H1 (cell line): Measurements from ENCODE around the gene DHRS3. TPM values are rescaled to one million over a fixed set of nuclear protein-coding genes. Genes with fewer than 3 reads are reported as not detected.

Source experiments
- CTCF ChIA-PET: fragments of 300-600 bp; sonication (Branson Sonifier 250); formaldehyde crosslinking; loops from one replicate; lab custom pipeline; 2021; ENCODE audit not compliant: partially characterized antibody; lab: Charles Lee
- POLR2A ChIA-PET: fragments of 300-600 bp; sonication (Branson Sonifier 250); formaldehyde crosslinking; loops from one replicate; lab custom pipeline; 2021; ENCODE audit warnings: inconsistent platforms; ENCODE audit not compliant: partially characterized antibody; lab: Charles Lee
- DNase-seq, 2 experiments: peaks; one replicate each; pipeline versions ENCODE4 v3.0.0 to v3.0.0-alpha.2; 2010 to 2022; ENCODE audit warnings: low spot score in 2 of 2, low read depth in 1 of 2, mixed read lengths in 1 of 2
- FAIRE-seq: peaks from 2 replicates; lab custom pipeline; 2011; peaks lifted over from hg19 to GRCh38; lab: Jason Lieb, UNC
- H2AFZ ChIP-seq: 2 replicates; pipeline ENCODE4 v1.8.1; 2012; ENCODE audit warnings: low read length, inconsistent platforms
- H2AK5ac ChIP-seq: 2 replicates; pipeline ENCODE4 v1.6.1; 2013; ENCODE audit warnings: low read depth, low read length
- H2BK120ac ChIP-seq: replicated peaks from 2 replicates; pipeline ENCODE3; 2013; ENCODE audit warnings: low read depth, low read length, inconsistent platforms
- H2BK12ac ChIP-seq: 2 replicates; pipeline ENCODE4 v1.6.1; 2013; ENCODE audit warnings: low read depth, low read length
- H2BK15ac ChIP-seq: 2 replicates; pipeline ENCODE4 v1.6.1; 2013; ENCODE audit warnings: low read length
- H2BK20ac ChIP-seq: 2 replicates; pipeline ENCODE4 v1.6.1; 2013; ENCODE audit warnings: low read length
- H2BK5ac ChIP-seq: 2 replicates; pipeline ENCODE4 v1.6.1; 2013; ENCODE audit warnings: low read depth, low read length
- H3K14ac ChIP-seq: 2 replicates; pipeline ENCODE4 v1.6.1; 2013; ENCODE audit warnings: inconsistent platforms; ENCODE audit not compliant: insufficient read length
- H3K18ac ChIP-seq: 2 replicates; pipeline ENCODE4 v1.6.1; 2013; ENCODE audit warnings: low read length; ENCODE audit errors: extremely low read depth
- H3K23ac ChIP-seq: 2 replicates; pipeline ENCODE4 v1.6.1; 2013; ENCODE audit warnings: inconsistent platforms; ENCODE audit not compliant: insufficient read length
- H3K23me2 ChIP-seq: 2 replicates; pipeline ENCODE4 v1.6.1; 2013; ENCODE audit warnings: low read depth, low read length
- H3K27ac ChIP-seq: 2 replicates; pipeline ENCODE4 v1.6.1; 2011; ENCODE audit warnings: low read depth, low read length, inconsistent platforms
- H3K27me3 ChIP-seq, 4 experiments: replicated peaks in 1 of 4; 1 replicate in 1 of 4; 2 replicates in 3 of 4; pipeline versions ENCODE4 v1.6.1 to v1.8.1; 2011 to 2013; ENCODE audit warnings: low read length in 3 of 4, mild to moderate bottlenecking in 3 of 4, inconsistent platforms in 2 of 4, mixed read lengths in 2 of 4, moderate library complexity in 1 of 4; ENCODE audit not compliant: control insufficient read depth in 3 of 4, insufficient read depth in 3 of 4; ENCODE audit errors: extremely low read depth in 1 of 4
- H3K36me3 ChIP-seq, 4 experiments: 2 replicates each; pipeline versions ENCODE4 v1.6.1 to v1.8.1; 2011 to 2013; ENCODE audit warnings: mild to moderate bottlenecking in 4 of 4, low read length in 3 of 4, moderate library complexity in 2 of 4, control low read depth in 1 of 4, inconsistent platforms in 1 of 4; ENCODE audit not compliant: insufficient read depth in 4 of 4, control insufficient read depth in 2 of 4
- H3K4ac ChIP-seq: replicated peaks from 2 replicates; pipeline ENCODE3; 2013; ENCODE audit warnings: low read length, low read depth, mixed read lengths, inconsistent platforms; ENCODE audit not compliant: insufficient read length
- H3K4me1 ChIP-seq, 4 experiments: replicated peaks in 1 of 4; 1 replicate in 1 of 4; 2 replicates in 3 of 4; pipeline versions ENCODE4 v1.6.1 to v1.8.1; 2011 to 2013; ENCODE audit warnings: low read length in 3 of 4, inconsistent platforms in 2 of 4, mixed read lengths in 1 of 4; ENCODE audit not compliant: insufficient read depth in 4 of 4, control insufficient read depth in 3 of 4
- H3K4me2 ChIP-seq, 2 experiments: 2 replicates each; pipeline versions ENCODE4 v1.6.1 to v1.8.1; 2011 to 2013; ENCODE audit warnings: low read depth in 2 of 2, low read length in 2 of 2, control low read depth in 1 of 2, inconsistent platforms in 1 of 2, mild to moderate bottlenecking in 1 of 2; ENCODE audit not compliant: insufficient read depth in 1 of 2
- H3K4me3 ChIP-seq, 4 experiments: fragments of 200-600, 300-600 bp in 1 of 4; sonication (generic), shearing (Covaris generic), sonication (Bioruptor Twin) in 1 of 4; 2 replicates each; pipeline versions ENCODE4 v1.5.1 to v1.8.1; 2011 to 2016; ENCODE audit warnings: low read length in 4 of 4, low read depth in 3 of 4, control low read depth in 2 of 4, inconsistent platforms in 2 of 4, mild to moderate bottlenecking in 2 of 4, mixed read lengths in 1 of 4, moderate library complexity in 1 of 4; ENCODE audit not compliant: insufficient read depth in 2 of 4; ENCODE audit errors: extremely low read depth in 1 of 4
- H3K56ac ChIP-seq: replicated peaks from 2 replicates; pipeline ENCODE3; 2013; ENCODE audit warnings: low read depth, mild to moderate bottlenecking, mixed read lengths, low read length, inconsistent platforms; ENCODE audit not compliant: insufficient read length
- H3K79me1 ChIP-seq: 2 replicates; pipeline ENCODE4 v1.6.1; 2013; ENCODE audit warnings: low read depth, low read length, control low read depth
- H3K79me2 ChIP-seq, 2 experiments: 2 replicates each; pipeline versions ENCODE4 v1.6.1 to v1.8.1; 2012 to 2013; ENCODE audit warnings: low read length in 2 of 2, mild to moderate bottlenecking in 2 of 2, inconsistent platforms in 1 of 2; ENCODE audit not compliant: insufficient read depth in 2 of 2, control insufficient read depth in 1 of 2
- H3K9ac ChIP-seq, 4 experiments: replicated peaks in 1 of 4; 1 replicate in 1 of 4; 2 replicates in 3 of 4; pipeline versions ENCODE4 v1.6.1 to v1.8.1; 2011 to 2013; ENCODE audit warnings: low read depth in 3 of 4, low read length in 3 of 4, control low read depth in 2 of 4, mild to moderate bottlenecking in 2 of 4, moderate library complexity in 2 of 4, inconsistent platforms in 1 of 4; ENCODE audit errors: extremely low read depth in 1 of 4
- H3K9me3 ChIP-seq, 2 experiments: 2 replicates each; pipeline versions ENCODE4 v1.6.1 to v1.8.1; 2012 to 2013; ENCODE audit warnings: mild to moderate bottlenecking in 2 of 2, moderate library complexity in 2 of 2, control low read depth in 1 of 2, inconsistent platforms in 1 of 2, low read depth in 1 of 2, low read length in 1 of 2, mixed read lengths in 1 of 2; ENCODE audit not compliant: insufficient read depth in 2 of 2
- H4K20me1 ChIP-seq, 2 experiments: replicated peaks in 1 of 2; 2 replicates each; pipeline versions ENCODE3 to v1.8.1; 2011 to 2013; ENCODE audit warnings: inconsistent platforms in 2 of 2, low read length in 2 of 2, mild to moderate bottlenecking in 1 of 2; ENCODE audit not compliant: insufficient read depth in 2 of 2, control insufficient read depth in 1 of 2
- H4K5ac ChIP-seq: 2 replicates; pipeline ENCODE4 v1.6.1; 2013; ENCODE audit warnings: low read length, low read depth, mixed read lengths, inconsistent platforms; ENCODE audit not compliant: insufficient read length
- H4K8ac ChIP-seq: 2 replicates; pipeline ENCODE4 v1.8.0; 2013; ENCODE audit warnings: mild to moderate bottlenecking, moderate library complexity, low read length, inconsistent platforms; ENCODE audit not compliant: insufficient read depth; ENCODE audit errors: extremely low read depth
- H4K91ac ChIP-seq: replicated peaks from 2 replicates; pipeline ENCODE3; 2013; ENCODE audit warnings: low read length, mixed read lengths, inconsistent platforms; ENCODE audit not compliant: insufficient read length
- E2F6 ChIP-seq: IDR thresholded peaks from 2 replicates; pipeline ENCODE4 v1.6.1; 2012; ENCODE audit warnings: inconsistent platforms
- RAD21 ChIP-seq, 2 experiments: IDR thresholded peaks in 1 of 2; conservative IDR thresholded peaks in 1 of 2; 2 replicates each; pipeline ENCODE4 v1.6.1; 2011; ENCODE audit warnings: low read depth in 2 of 2, low read length in 2 of 2, improper control_type of control experiment in 1 of 2, inconsistent platforms in 1 of 2, mild to moderate bottlenecking in 1 of 2, moderate library complexity in 1 of 2
- WGBS, 2 experiments: shearing (Covaris generic) in 1 of 2; methylation state at CpG; one replicate each; pipeline versions ENCODE4 v1.1.6 to v1.1.7; 2013 to 2015; ENCODE audit warnings: low lambda C conversion rate in 2 of 2, mixed read lengths in 2 of 2, inconsistent platforms in 1 of 2, low coverage in 1 of 2, missing lambda C conversion rate in 1 of 2; ENCODE audit not compliant: insufficient replicate concordance in 2 of 2, insufficient coverage in 1 of 2, insufficient read length in 1 of 2; ENCODE audit errors: extremely low coverage in 1 of 2, missing lambda C conversion rate in 1 of 2; 5-methylcytosine and 5-hydroxymethylcytosine counted together
- polyA plus RNA-seq, 7 experiments: library from polyadenylated mRNA; depleted of rRNA in 3 of 7; stranded (reverse) in 5 of 7; unstranded in 2 of 7; fragments of >200 nt in 5 of 7; fragments of 200-250 nt in 2 of 7; gene quantifications; 1 replicate in 5 of 7; 2 replicates in 1 of 7; 4 replicates in 1 of 7; pipeline versions ENCODE4 v1.2.1 to v1.2.3, GENCODE V29; 2011 to 2013; ENCODE audit warnings: missing spikeins in 2 of 7, mixed read lengths in 2 of 7
- total RNA-seq: library from RNA; stranded (reverse); fragmentation: NEBNext Ultra II Directional; extraction: Animal tissue kit (Norgen Biotek cat#: 25700); gene quantifications from 2 replicates; pipeline ENCODE4 v1.2.1, GENCODE V29; 2021

The DHRS3 gene
- total and polyA plus RNA-seq, 2 of the 8 experiments (the other 6 are each of a cell fraction or from before 2014, with no cell fraction given): 32.5 to 36.4 TPM

- DNase-seq (no peak), FAIRE-seq (no peak)
- Histone ChIP-seq H3K56ac (no peak overlapping the region), H2BK120ac (no peak overlapping the region), H4K20me1 (no peaks in the 10 kb centered on the region), H3K4me2 (no peak overlapping the region), H3K23me2 (peaks cover 4% of the 10 kb centered on the region; the same call in 1 of the 2 replicates), H2BK15ac (peak overlapping the region; percentile 89; the same call in 1 of the 2 replicates), H3K14ac (no peak overlapping the region), H4K5ac (no peak overlapping the region), H3K9ac (no peak overlapping the region), H2AFZ (no peak overlapping the region), H3K79me1 (no peaks in the 10 kb centered on the region), H3K23ac (no peak overlapping the region), H3K27me3 (peaks cover 0 to 5% (median 0%) of the 10 kb centered on the region in 4 experiments; a peak in 1 of 7 replicates), H2AK5ac (no peak overlapping the region), H3K4me1 (peaks cover 0 to 18% (median 10%) of the 10 kb centered on the region in 4 experiments; a peak in 6 of 7 replicates), H3K27ac (no peak overlapping the region), H3K36me3 (no peaks in the 10 kb centered on the region), H2BK12ac (no peak overlapping the region), H3K4ac (no peak overlapping the region), H3K18ac (peak overlapping the region; percentile 53), H4K91ac (no peak overlapping the region), H3K9me3 (no peaks in the 10 kb centered on the region), H4K8ac (no peak overlapping the region), H2BK5ac (no peak overlapping the region), H2BK20ac (no peak overlapping the region), H3K79me2 (no peaks in the 10 kb centered on the region), H3K4me3 (no peak overlapping the region)
- TF ChIP-seq RAD21 (IDR thresholded peaks at IDR 0.05 in 1 of 2, conservative IDR thresholded peaks at IDR 0.05 in 1 of 2; ENCODE audit: low read depth in 2 of 2, low read length in 2 of 2) (no peak), E2F6 (0 out of 2 replicates have a peak, but pooled peaks have one; percentile 17)
- POLR2A ChIA-PET: interaction anchor here (0.6 to 1.1 kb wide), 5 partner anchors 9 to 1394 kb away, joined by 3 read pairs; partner anchors contain the start of gene DHRS3
- CTCF ChIA-PET: interaction anchor here (0.6 to 1.6 kb wide), 8 partner anchors 28 to 266 kb away, joined by 3 to 5 read pairs (median 3); no protein-coding TSS in a partner anchor
- WGBS, 2 experiments: 77% methylated on average over 17 of the region's 17 CpGs; no CpG with 5 or more reads in 1 of the 2 experiments
These were observed 76.5 kb downstream of the DHRS3 start for GRCh38 chr1:12541274-12542137.
